Mesendoderm (in vitro differentiated cells): ENCODE results near the gene HSD3B2.
"Not testable (repeated sequence)": the region's sequence is repeated elsewhere in the genome, so short reads cannot be mapped to it uniquely, and the experiment has no call there.

Experiments
- DNase-seq: peaks from one replicate; pipeline ENCODE4 v3.0.0; 2013
- H2AK5ac ChIP-seq: 2 replicates; pipeline ENCODE4 v1.6.1; 2013; ENCODE audit warnings: low read length, inconsistent platforms
- H2BK120ac ChIP-seq: 2 replicates; pipeline ENCODE4 v1.6.1; 2013; ENCODE audit warnings: low read depth, mild to moderate bottlenecking, low read length, moderate library complexity, mixed read lengths
- H2BK15ac ChIP-seq: replicated peaks from 2 replicates; pipeline ENCODE4 v1.6.1; 2013; ENCODE audit warnings: low read depth, mild to moderate bottlenecking, moderate library complexity
- H2BK5ac ChIP-seq: 2 replicates; pipeline ENCODE4 v1.6.1; 2013; ENCODE audit warnings: low read length, inconsistent platforms
- H3K18ac ChIP-seq: 2 replicates; pipeline ENCODE4 v1.6.1; 2013; ENCODE audit warnings: mild to moderate bottlenecking, low read length, mixed read lengths
- H3K23ac ChIP-seq: one replicate; pipeline ENCODE4 v1.6.1; 2013; ENCODE audit warnings: low read length
- H3K27ac ChIP-seq: 2 replicates; pipeline ENCODE4 v1.5.1; 2013; ENCODE audit warnings: low read depth, mild to moderate bottlenecking, inconsistent platforms, low read length, moderate library complexity
- H3K27me3 ChIP-seq: 2 replicates; pipeline ENCODE4 v1.6.1; 2013; ENCODE audit warnings: low read length, control low read depth, mild to moderate bottlenecking, inconsistent platforms; ENCODE audit not compliant: insufficient read depth, poor library complexity
- H3K36me3 ChIP-seq: 2 replicates; pipeline ENCODE4 v1.6.1; 2013; ENCODE audit warnings: low read length, inconsistent platforms; ENCODE audit not compliant: control insufficient read depth, insufficient read depth
- H3K4ac ChIP-seq: one replicate; pipeline ENCODE4 v1.6.1; 2013; ENCODE audit warnings: low read depth, mild to moderate bottlenecking, low read length, moderate library complexity
- H3K4me1 ChIP-seq: 2 replicates; pipeline ENCODE4 v1.6.1; 2013; ENCODE audit warnings: low read depth, low read length, inconsistent platforms; ENCODE audit not compliant: control insufficient read depth
- H3K4me2 ChIP-seq: 2 replicates; pipeline ENCODE4 v1.6.1; 2013; ENCODE audit warnings: low read length
- H3K4me3 ChIP-seq: 2 replicates; pipeline ENCODE4 v1.5.1; 2013; ENCODE audit warnings: mild to moderate bottlenecking, low read length
- H3K56ac ChIP-seq: one replicate; pipeline ENCODE4 v1.6.1; 2013; ENCODE audit warnings: low read length
- H3K79me1 ChIP-seq: 2 replicates; pipeline ENCODE4 v1.6.1; 2013; ENCODE audit warnings: low read length, inconsistent platforms
- H3K79me2 ChIP-seq: 2 replicates; pipeline ENCODE4 v1.6.1; 2013; ENCODE audit warnings: mild to moderate bottlenecking, low read length; ENCODE audit not compliant: control insufficient read depth, insufficient read depth
- H3K9ac ChIP-seq: 2 replicates; pipeline ENCODE4 v1.6.1; 2013; ENCODE audit warnings: low read length, inconsistent platforms
- H4K5ac ChIP-seq: one replicate; pipeline ENCODE4 v1.6.1; 2013; ENCODE audit warnings: low read length
- H4K8ac ChIP-seq: one replicate; pipeline ENCODE4 v1.6.1; 2013; ENCODE audit warnings: low read depth, mild to moderate bottlenecking, control low read depth, low read length, moderate library complexity
- WGBS: extraction: QIAGEN DNeasy Blood & Tissue Kit; methylation state at CpG from one replicate; pipeline ENCODE4 v1.1.7; 2013; ENCODE audit warnings: low lambda C conversion rate, missing lambda C conversion rate; ENCODE audit not compliant: insufficient coverage; ENCODE audit errors: extremely low coverage; 5-methylcytosine and 5-hydroxymethylcytosine counted together

HSD3B2 gene

GRCh38 chr1:119372503-119373086 is 42.4 kb upstream of the HSD3B2 start:
- H3K79me2 ChIP-seq, result no peaks in the 10 kb centered on the region
- H3K4me1 ChIP-seq, result peaks cover 7% of the 10 kb centered on the region
- no peak overlapping the region for H3K4me2 ChIP-seq
- no peak overlapping the region for H2BK120ac ChIP-seq
- H3K79me1 ChIP-seq, result no peaks in the 10 kb centered on the region
- no peak overlapping the region for H4K8ac ChIP-seq
- H3K36me3 ChIP-seq, result no peaks in the 10 kb centered on the region
- no peak overlapping the region for H2AK5ac ChIP-seq
- no peak overlapping the region for H2BK15ac ChIP-seq
- peak; percentile 93 for DNase-seq
- H2BK5ac ChIP-seq, result peak overlapping the region; percentile 74
- no peaks in the 10 kb centered on the region for H3K27me3 ChIP-seq
- no peak overlapping the region for H3K18ac ChIP-seq
- H3K23ac ChIP-seq, result no peak overlapping the region
- H4K5ac ChIP-seq, result no peak overlapping the region
- no peak overlapping the region for H3K27ac ChIP-seq
- H3K4me3 ChIP-seq, result no peak overlapping the region
- H3K9ac ChIP-seq, result peak overlapping the region; percentile 30
- no CpG with 5 or more reads among the region's 6 CpGs for WGBS
- peak overlapping the region; percentile 72 for H3K56ac ChIP-seq
- no peak overlapping the region for H3K4ac ChIP-seq

GRCh38 chr1:119373465-119373864 is 41.5 kb upstream of the HSD3B2 start:
- Histone ChIP-seq H3K23ac (no peak overlapping the region), H3K4me1 (peaks cover 7% of the 10 kb centered on the region), H3K36me3 (no peaks in the 10 kb centered on the region), H3K79me2 (no peaks in the 10 kb centered on the region), H3K79me1 (no peaks in the 10 kb centered on the region), H2BK120ac (no peak overlapping the region), H2BK15ac (no peak overlapping the region), H3K4ac (no peak overlapping the region), H2BK5ac (no peak overlapping the region), H4K8ac (no peak overlapping the region), H4K5ac (no peak overlapping the region), H3K4me3 (no peak overlapping the region), H3K27me3 (no peaks in the 10 kb centered on the region), H3K4me2 (no peak overlapping the region), H3K9ac (no peak overlapping the region), H3K27ac (no peak overlapping the region), H3K56ac (peak overlapping the region; percentile 12), H3K18ac (no peak overlapping the region), H2AK5ac (no peak overlapping the region)
- WGBS, result no CpG with 5 or more reads among the region's 2 CpGs
- DNase-seq, result no peak

- H4K8ac ChIP-seq, result no peak overlapping the region
Measured at GRCh38 chr1:119374208-119374874, 40.6 kb upstream of the HSD3B2 start.

GRCh38 chr1:119375366-119375765 is 39.6 kb upstream of the HSD3B2 start:
- Histone ChIP-seq H3K36me3 (no peaks in the 10 kb centered on the region), H3K9ac (no peak overlapping the region), H2AK5ac (no peak overlapping the region), H3K4me3 (no peak overlapping the region), H3K56ac (no peak overlapping the region), H3K79me2 (no peaks in the 10 kb centered on the region), H2BK15ac (no peak overlapping the region), H3K4me2 (no peak overlapping the region), H3K27ac (no peak overlapping the region), H3K18ac (no peak overlapping the region), H3K4me1 (peaks cover 7% of the 10 kb centered on the region), H3K23ac (no peak overlapping the region), H3K79me1 (no peaks in the 10 kb centered on the region), H3K27me3 (no peaks in the 10 kb centered on the region), H3K4ac (no peak overlapping the region), H2BK120ac (no peak overlapping the region), H2BK5ac (no peak overlapping the region), H4K8ac (no peak overlapping the region), H4K5ac (no peak overlapping the region)
- no peak for DNase-seq
- WGBS, result no CpG with 5 or more reads among the region's 1 CpG

More at GRCh38 chr1:119374208-119374874, 40.6 kb upstream of the HSD3B2 start:
- Histone ChIP-seq H3K79me2 (no peaks in the 10 kb centered on the region), H3K79me1 (no peaks in the 10 kb centered on the region), H3K9ac (no peak overlapping the region), H4K5ac (no peak overlapping the region), H3K18ac (no peak overlapping the region), H3K4me3 (no peak overlapping the region), H3K4me1 (peaks cover 7% of the 10 kb centered on the region), H3K4me2 (no peak overlapping the region), H2BK15ac (no peak overlapping the region), H3K56ac (peak overlapping the region; percentile 11), H2BK120ac (no peak overlapping the region), H2AK5ac (peak overlapping the region; percentile 12), H3K27me3 (no peaks in the 10 kb centered on the region), H3K23ac (no peak overlapping the region), H3K27ac (no peak overlapping the region), H2BK5ac (no peak overlapping the region), H3K36me3 (no peaks in the 10 kb centered on the region), H3K4ac (no peak overlapping the region)
- no peak for DNase-seq
- no CpG with 5 or more reads among the region's 4 CpGs for WGBS

- no peak for DNase-seq
- Histone ChIP-seq H3K27me3 (no peaks in the 10 kb centered on the region), H3K9ac (no peak overlapping the region), H3K36me3 (no peaks in the 10 kb centered on the region), H3K18ac (no peak overlapping the region), H3K4ac (no peak overlapping the region), H3K4me3 (no peak overlapping the region), H2BK5ac (no peak overlapping the region), H4K8ac (no peak overlapping the region), H3K23ac (no peak overlapping the region), H2AK5ac (no peak overlapping the region), H2BK15ac (no peak overlapping the region), H4K5ac (no peak overlapping the region), H3K4me2 (no peak overlapping the region), H3K4me1 (peaks cover 7% of the 10 kb centered on the region), H3K56ac (no peak overlapping the region), H3K79me2 (no peaks in the 10 kb centered on the region), H3K79me1 (no peaks in the 10 kb centered on the region), H2BK120ac (no peak overlapping the region), H3K27ac (no peak overlapping the region)
- WGBS, result no CpG with 5 or more reads among the region's 1 CpG
Measured at GRCh38 chr1:119376594-119376993, 38.4 kb upstream of the HSD3B2 start.

GRCh38 chr1:119377594-119377993 is 37.4 kb upstream of the HSD3B2 start:
- not testable (repeated sequence) for H2BK15ac ChIP-seq, H3K56ac ChIP-seq, H3K4ac ChIP-seq, H3K18ac ChIP-seq, H2BK120ac ChIP-seq, H4K5ac ChIP-seq, H3K4me3 ChIP-seq, H2BK5ac ChIP-seq, H3K79me2 ChIP-seq, H4K8ac ChIP-seq, H3K27me3 ChIP-seq, H3K23ac ChIP-seq, H3K9ac ChIP-seq, H3K36me3 ChIP-seq, H3K4me2 ChIP-seq, H3K79me1 ChIP-seq, DNase-seq, H3K4me1 ChIP-seq, H2AK5ac ChIP-seq, H3K27ac ChIP-seq
- WGBS, result no CpG with 5 or more reads among the region's 2 CpGs
